ENCODE data around the gene CAMTA1. TPM values are rescaled to one million over a fixed set of nuclear protein-coding genes. Genes with fewer than 3 reads are reported as not detected.

Gene CAMTA1
- total and polyA plus RNA-seq, 4 donors = 18.0 to 93.5 (median 35.8) TPM

GRCh38 chr1:7511381-7511780, 726.1 kb downstream of the CAMTA1 start (continued):
- TF ChIP-seq, protein P1, sequence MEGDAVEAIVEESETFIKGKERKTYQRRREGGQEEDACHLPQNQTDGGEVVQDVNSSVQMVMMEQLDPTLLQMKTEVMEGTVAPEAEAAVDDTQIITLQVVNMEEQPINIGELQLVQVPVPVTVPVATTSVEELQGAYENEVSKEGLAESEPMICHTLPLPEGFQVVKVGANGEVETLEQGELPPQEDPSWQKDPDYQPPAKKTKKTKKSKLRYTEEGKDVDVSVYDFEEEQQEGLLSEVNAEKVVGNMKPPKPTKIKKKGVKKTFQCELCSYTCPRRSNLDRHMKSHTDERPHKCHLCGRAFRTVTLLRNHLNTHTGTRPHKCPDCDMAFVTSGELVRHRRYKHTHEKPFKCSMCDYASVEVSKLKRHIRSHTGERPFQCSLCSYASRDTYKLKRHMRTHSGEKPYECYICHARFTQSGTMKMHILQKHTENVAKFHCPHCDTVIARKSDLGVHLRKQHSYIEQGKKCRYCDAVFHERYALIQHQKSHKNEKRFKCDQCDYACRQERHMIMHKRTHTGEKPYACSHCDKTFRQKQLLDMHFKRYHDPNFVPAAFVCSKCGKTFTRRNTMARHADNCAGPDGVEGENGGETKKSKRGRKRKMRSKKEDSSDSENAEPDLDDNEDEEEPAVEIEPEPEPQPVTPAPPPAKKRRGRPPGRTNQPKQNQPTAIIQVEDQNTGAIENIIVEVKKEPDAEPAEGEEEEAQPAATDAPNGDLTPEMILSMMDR (IDR thresholded peaks at IDR 0.05; ENCODE audit: low read depth, low read length, missing input control) = no peak
- TF ChIP-seq ZBTB33 (IDR thresholded peaks at IDR 0.05) (no peak), FOXA1 (IDR thresholded peaks at IDR 0.05) (no peak), JUND (IDR thresholded peaks at IDR 0.05) (no peak)

DNA sequence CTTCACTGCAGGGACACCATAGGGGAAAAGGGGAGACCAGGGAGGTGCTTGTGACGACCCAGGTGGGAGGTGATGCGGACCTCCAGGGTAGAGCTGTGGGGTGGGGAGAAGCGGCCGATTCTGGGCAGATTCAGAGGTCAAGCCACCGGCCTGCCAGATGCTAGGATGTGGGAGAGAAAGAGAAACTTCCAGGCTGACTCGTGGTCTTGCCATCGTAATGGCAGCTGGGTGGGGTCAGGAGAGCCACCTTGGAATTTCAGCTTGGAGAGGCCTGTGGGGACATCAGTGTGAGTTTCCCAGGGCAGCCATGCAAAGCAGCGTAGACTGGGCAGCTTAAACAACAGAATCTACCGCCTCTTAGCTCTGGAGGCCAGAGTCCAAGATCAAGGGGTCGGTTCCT, 727.8 kb downstream of the CAMTA1 start:
- TF ChIP-seq NR2F2 (IDR thresholded peaks at IDR 0.05) (no peak), GABPA (IDR thresholded peaks at IDR 0.05 in 1 of 2, conservative IDR thresholded peaks at IDR 0.05 in 1 of 2) (no peak), ZBTB33 (IDR thresholded peaks at IDR 0.05) (no peak), JUND (IDR thresholded peaks at IDR 0.05) (no peak), RXRA (IDR thresholded peaks at IDR 0.05) (no peak), HNF4G (IDR thresholded peaks at IDR 0.05) (no peak), EGR1 (IDR thresholded peaks at IDR 0.05; ENCODE audit: low read depth in 2 of 2) (no peak), FOXA2 (IDR thresholded peaks at IDR 0.05) (no peak), RAD21 (IDR thresholded peaks at IDR 0.05) (no peak), HNF4A (conservative IDR thresholded peaks at IDR 0.05) (no peak), YY1 (IDR thresholded peaks at IDR 0.05) (no peak)
- TF ChIP-seq, protein P2, sequence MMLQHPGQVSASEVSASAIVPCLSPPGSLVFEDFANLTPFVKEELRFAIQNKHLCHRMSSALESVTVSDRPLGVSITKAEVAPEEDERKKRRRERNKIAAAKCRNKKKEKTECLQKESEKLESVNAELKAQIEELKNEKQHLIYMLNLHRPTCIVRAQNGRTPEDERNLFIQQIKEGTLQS (IDR thresholded peaks at IDR 0.05) = no peak
- TF ChIP-seq, protein P3, sequence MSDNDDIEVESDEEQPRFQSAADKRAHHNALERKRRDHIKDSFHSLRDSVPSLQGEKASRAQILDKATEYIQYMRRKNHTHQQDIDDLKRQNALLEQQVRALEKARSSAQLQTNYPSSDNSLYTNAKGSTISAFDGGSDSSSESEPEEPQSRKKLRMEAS (IDR thresholded peaks at IDR 0.05) = no peak
- TF ChIP-seq, protein P1 (IDR thresholded peaks at IDR 0.05; ENCODE audit: low read depth, low read length, missing input control) = no peak
- TF ChIP-seq, protein P4, sequence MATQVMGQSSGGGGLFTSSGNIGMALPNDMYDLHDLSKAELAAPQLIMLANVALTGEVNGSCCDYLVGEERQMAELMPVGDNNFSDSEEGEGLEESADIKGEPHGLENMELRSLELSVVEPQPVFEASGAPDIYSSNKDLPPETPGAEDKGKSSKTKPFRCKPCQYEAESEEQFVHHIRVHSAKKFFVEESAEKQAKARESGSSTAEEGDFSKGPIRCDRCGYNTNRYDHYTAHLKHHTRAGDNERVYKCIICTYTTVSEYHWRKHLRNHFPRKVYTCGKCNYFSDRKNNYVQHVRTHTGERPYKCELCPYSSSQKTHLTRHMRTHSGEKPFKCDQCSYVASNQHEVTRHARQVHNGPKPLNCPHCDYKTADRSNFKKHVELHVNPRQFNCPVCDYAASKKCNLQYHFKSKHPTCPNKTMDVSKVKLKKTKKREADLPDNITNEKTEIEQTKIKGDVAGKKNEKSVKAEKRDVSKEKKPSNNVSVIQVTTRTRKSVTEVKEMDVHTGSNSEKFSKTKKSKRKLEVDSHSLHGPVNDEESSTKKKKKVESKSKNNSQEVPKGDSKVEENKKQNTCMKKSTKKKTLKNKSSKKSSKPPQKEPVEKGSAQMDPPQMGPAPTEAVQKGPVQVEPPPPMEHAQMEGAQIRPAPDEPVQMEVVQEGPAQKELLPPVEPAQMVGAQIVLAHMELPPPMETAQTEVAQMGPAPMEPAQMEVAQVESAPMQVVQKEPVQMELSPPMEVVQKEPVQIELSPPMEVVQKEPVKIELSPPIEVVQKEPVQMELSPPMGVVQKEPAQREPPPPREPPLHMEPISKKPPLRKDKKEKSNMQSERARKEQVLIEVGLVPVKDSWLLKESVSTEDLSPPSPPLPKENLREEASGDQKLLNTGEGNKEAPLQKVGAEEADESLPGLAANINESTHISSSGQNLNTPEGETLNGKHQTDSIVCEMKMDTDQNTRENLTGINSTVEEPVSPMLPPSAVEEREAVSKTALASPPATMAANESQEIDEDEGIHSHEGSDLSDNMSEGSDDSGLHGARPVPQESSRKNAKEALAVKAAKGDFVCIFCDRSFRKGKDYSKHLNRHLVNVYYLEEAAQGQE (IDR thresholded peaks at IDR 0.05) = no peak
- Histone ChIP-seq H3K36me3 (ENCODE audit: control insufficient read depth in 4 of 4, insufficient read depth in 3 of 4, low read depth in 1 of 4, low read length in 3 of 4) (no peaks in the 10 kb centered on the region), H3K27me3 (ENCODE audit: control insufficient read depth in 4 of 4, insufficient read depth in 4 of 4, low read length in 3 of 4) (no peaks in the 10 kb centered on the region), H3K4me3 (ENCODE audit: low read depth in 1 of 3, low read length in 3 of 3) (no peak overlapping the region), H3K9me3 (ENCODE audit: control insufficient read depth in 4 of 4, low read length in 3 of 4) (no peaks in the 10 kb centered on the region), H3K9ac (ENCODE audit: low read depth in 1 of 2, low read length in 2 of 2) (no peak overlapping the region), H3K4me1 (ENCODE audit: control insufficient read depth in 4 of 4, insufficient read depth in 4 of 4, low read length in 3 of 4) (no peaks in the 10 kb centered on the region), H3K27ac (ENCODE audit: low read depth in 1 of 2, low read length in 2 of 2) (no peak overlapping the region)
- no peak for DNase-seq (ENCODE audit: low spot score)
- WGBS = 90% methylated on average over 10 of the region's 10 CpGs

Data from liver (tissue), 9 donors.